ENCODE measurements around the gene TCF12. TPM values are rescaled to one million over a fixed set of nuclear protein-coding genes. Genes with fewer than 3 reads are reported as not detected.

The TCF12 gene
- total and polyA plus RNA-seq, 2 donors (not counting 3 experiments of a cell fraction or from before 2014, with no cell fraction given) = 72.1 to 133 TPM

DNA sequence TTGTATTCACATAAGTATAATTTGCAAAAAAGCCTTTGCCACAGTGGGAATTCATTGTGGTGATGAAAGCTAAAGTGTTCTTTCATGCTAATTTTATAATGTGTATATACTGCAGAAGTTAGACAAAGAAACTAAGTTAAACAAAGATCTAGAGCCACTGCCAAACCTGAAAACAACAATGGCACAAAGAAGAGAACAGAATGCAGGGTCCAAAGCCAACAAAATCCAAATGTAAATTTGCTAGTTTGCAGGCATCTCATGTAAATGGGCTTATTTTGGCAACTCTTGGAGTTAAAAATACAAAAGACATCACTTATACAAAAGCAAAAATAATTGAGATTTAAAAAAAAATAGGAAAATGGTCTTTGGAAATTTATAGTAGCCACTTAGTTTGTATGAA lies 123.0 kb downstream of the TCF12 start:
- peaks cover 2% of the 10 kb centered on the region for H4K20me1 ChIP-seq (replicated peaks; ENCODE audit: control insufficient read depth, extremely low read depth, insufficient read depth, low read length)
- H2AFZ ChIP-seq (ENCODE audit: low read depth, low read length) = no peak overlapping the region
- H3K27ac ChIP-seq (ENCODE audit: insufficient read depth, low read depth, low read length) = no peak overlapping the region
- no peak overlapping the region for H3K4me2 ChIP-seq (ENCODE audit: insufficient read depth, low read length)
- no peaks in the 10 kb centered on the region for H3K4me1 ChIP-seq (ENCODE audit: control insufficient read depth, extremely low read depth, insufficient read depth, low read length)
- no peak overlapping the region for H3K4me3 ChIP-seq (replicated peaks in 1 of 3; ENCODE audit: insufficient read depth in 1 of 3, low read depth in 1 of 3, low read length in 3 of 3)
- TF ChIP-seq FOS (IDR thresholded peaks at IDR 0.05; ENCODE audit: borderline replicate concordance, insufficient read depth, low read length) (no peak), MYC (IDR thresholded peaks at IDR 0.05; ENCODE audit: low read depth, low read length) (no peak)
- H3K27me3 ChIP-seq (ENCODE audit: control insufficient read depth in 2 of 2, insufficient read depth in 2 of 2, low read length in 2 of 2) = no peaks in the 10 kb centered on the region
- no peaks in the 10 kb centered on the region for H3K9me1 ChIP-seq (replicated peaks; ENCODE audit: control insufficient read depth, extremely low read depth, insufficient read depth, low read length)
- FAIRE-seq (no peak), DNase-seq (ENCODE audit: low read depth, low spot score) (peak; percentile 29)
- dilution Hi-C loops (cut with MboI; ENCODE audit: extremely low pct_ligation_motif_present, low sequenced_read_pairs) = no loop called here
- CTCF ChIA-PET = no interaction called here
- BruUV-seq (replicated peaks) = no TSS peak
- POLR2A ChIA-PET = no interaction called here
- peaks cover 80% of the 10 kb centered on the region for H3K79me2 ChIP-seq (ENCODE audit: control insufficient read depth, insufficient read depth, low read length)
- no peaks in the 10 kb centered on the region for H3K36me3 ChIP-seq (ENCODE audit: control insufficient read depth in 2 of 2, extremely low read depth in 1 of 2, insufficient read depth in 2 of 2, low read length in 2 of 2)
- H3K9ac ChIP-seq (replicated peaks; ENCODE audit: extremely low read depth, insufficient read depth, low read length) = no peak overlapping the region
- H3K9me3 ChIP-seq (replicated peaks; ENCODE audit: control insufficient read depth, insufficient read depth, low read length) = no peaks in the 10 kb centered on the region
- intact Hi-C loops (cut with micrococcal nuclease) = no loop called here

DNA sequence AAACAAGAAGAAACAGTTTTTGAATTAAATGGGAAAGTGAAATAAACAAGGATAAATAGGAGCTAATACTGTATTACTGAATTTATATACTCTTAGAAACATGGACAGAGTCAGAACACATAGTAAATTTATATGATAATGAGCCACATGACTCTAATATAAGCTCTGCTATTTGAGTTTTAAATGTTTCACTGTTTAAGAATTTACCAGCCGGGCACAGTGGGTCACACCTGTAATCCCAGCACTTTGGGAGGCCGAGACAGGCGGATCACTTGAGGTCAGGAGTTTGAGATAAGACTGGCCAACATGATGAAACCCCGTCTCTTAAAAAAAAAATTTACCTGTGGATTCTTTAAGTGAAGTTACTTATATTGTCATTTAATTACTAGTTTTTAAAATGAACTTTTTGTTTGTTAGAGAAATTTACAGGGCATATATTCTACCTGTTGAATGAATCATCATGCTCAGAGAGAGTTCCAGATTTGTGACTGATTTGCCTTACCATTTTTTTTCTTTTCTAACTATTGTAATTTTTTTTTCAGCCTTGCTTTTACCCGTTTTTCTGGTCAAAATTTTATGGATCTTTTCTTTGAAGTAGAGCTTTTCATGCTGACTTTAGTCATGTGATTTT lies 125.7 kb downstream of the TCF12 start:
- DNase-seq (ENCODE audit: low read depth, low spot score) (no peak), FAIRE-seq (no peak)
- H3K4me2 ChIP-seq (ENCODE audit: insufficient read depth, low read length) = no peak overlapping the region
- intact Hi-C loops (cut with micrococcal nuclease) = no loop called here
- no peak overlapping the region for H3K9ac ChIP-seq (replicated peaks; ENCODE audit: extremely low read depth, insufficient read depth, low read length)
- dilution Hi-C loops (cut with MboI; ENCODE audit: extremely low pct_ligation_motif_present, low sequenced_read_pairs) = no loop called here
- H2AFZ ChIP-seq (ENCODE audit: low read depth, low read length) = no peak overlapping the region
- H3K27ac ChIP-seq (ENCODE audit: insufficient read depth, low read depth, low read length) = no peak overlapping the region
- no peaks in the 10 kb centered on the region for H3K36me3 ChIP-seq (ENCODE audit: control insufficient read depth in 2 of 2, extremely low read depth in 1 of 2, insufficient read depth in 2 of 2, low read length in 2 of 2)
- H3K79me2 ChIP-seq (ENCODE audit: control insufficient read depth, insufficient read depth, low read length) = peaks cover 73% of the 10 kb centered on the region
- CTCF ChIA-PET = interaction anchor here (0.7 to 1.2 kb wide), 2 partner anchors 9 to 77 kb away, joined by 3 read pairs; no protein-coding TSS in a partner anchor
- no peaks in the 10 kb centered on the region for H3K27me3 ChIP-seq (ENCODE audit: control insufficient read depth in 2 of 2, insufficient read depth in 2 of 2, low read length in 2 of 2)
- peaks cover 2% of the 10 kb centered on the region for H4K20me1 ChIP-seq (replicated peaks; ENCODE audit: control insufficient read depth, extremely low read depth, insufficient read depth, low read length)
- no peak overlapping the region for H3K4me3 ChIP-seq (replicated peaks in 1 of 3; ENCODE audit: insufficient read depth in 1 of 3, low read depth in 1 of 3, low read length in 3 of 3)
- no peaks in the 10 kb centered on the region for H3K9me3 ChIP-seq (replicated peaks; ENCODE audit: control insufficient read depth, insufficient read depth, low read length)
- POLR2A ChIA-PET = no interaction called here
- no TSS peak for BruUV-seq (replicated peaks)
- no peaks in the 10 kb centered on the region for H3K4me1 ChIP-seq (ENCODE audit: control insufficient read depth, extremely low read depth, insufficient read depth, low read length)
- TF ChIP-seq FOS (IDR thresholded peaks at IDR 0.05; ENCODE audit: borderline replicate concordance, insufficient read depth, low read length) (no peak), POLR2A (IDR thresholded peaks at IDR 0.05; ENCODE audit: low read depth, low read length) (no peak), JUN (IDR thresholded peaks at IDR 0.05; ENCODE audit: borderline replicate concordance, insufficient read depth, insufficient read length, low read depth) (no peak), EZH2 (IDR thresholded peaks at IDR 0.05; ENCODE audit: borderline replicate concordance, low read depth, low read length, severe bottlenecking) (no peak), GATA2 (IDR thresholded peaks at IDR 0.05; ENCODE audit: insufficient read depth, insufficient read length, low read depth, low read length) (no peak), MYC (IDR thresholded peaks at IDR 0.05; ENCODE audit: low read depth, low read length) (no peak), POLR2AphosphoS5 (IDR thresholded peaks at IDR 0.05; ENCODE audit: insufficient read depth, low read depth, low read length) (no peak)
- TF ChIP-seq, protein P1, sequence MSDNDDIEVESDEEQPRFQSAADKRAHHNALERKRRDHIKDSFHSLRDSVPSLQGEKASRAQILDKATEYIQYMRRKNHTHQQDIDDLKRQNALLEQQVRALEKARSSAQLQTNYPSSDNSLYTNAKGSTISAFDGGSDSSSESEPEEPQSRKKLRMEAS (IDR thresholded peaks at IDR 0.05; ENCODE audit: insufficient read depth, insufficient read length) = no peak
- TF ChIP-seq, protein P2, sequence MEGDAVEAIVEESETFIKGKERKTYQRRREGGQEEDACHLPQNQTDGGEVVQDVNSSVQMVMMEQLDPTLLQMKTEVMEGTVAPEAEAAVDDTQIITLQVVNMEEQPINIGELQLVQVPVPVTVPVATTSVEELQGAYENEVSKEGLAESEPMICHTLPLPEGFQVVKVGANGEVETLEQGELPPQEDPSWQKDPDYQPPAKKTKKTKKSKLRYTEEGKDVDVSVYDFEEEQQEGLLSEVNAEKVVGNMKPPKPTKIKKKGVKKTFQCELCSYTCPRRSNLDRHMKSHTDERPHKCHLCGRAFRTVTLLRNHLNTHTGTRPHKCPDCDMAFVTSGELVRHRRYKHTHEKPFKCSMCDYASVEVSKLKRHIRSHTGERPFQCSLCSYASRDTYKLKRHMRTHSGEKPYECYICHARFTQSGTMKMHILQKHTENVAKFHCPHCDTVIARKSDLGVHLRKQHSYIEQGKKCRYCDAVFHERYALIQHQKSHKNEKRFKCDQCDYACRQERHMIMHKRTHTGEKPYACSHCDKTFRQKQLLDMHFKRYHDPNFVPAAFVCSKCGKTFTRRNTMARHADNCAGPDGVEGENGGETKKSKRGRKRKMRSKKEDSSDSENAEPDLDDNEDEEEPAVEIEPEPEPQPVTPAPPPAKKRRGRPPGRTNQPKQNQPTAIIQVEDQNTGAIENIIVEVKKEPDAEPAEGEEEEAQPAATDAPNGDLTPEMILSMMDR (IDR thresholded peaks at IDR 0.05; ENCODE audit: extremely low read depth in 1 of 2, insufficient read depth in 1 of 2, low read depth in 1 of 2, low read length in 2 of 2) = no peak
- no peaks in the 10 kb centered on the region for H3K9me1 ChIP-seq (replicated peaks; ENCODE audit: control insufficient read depth, extremely low read depth, insufficient read depth, low read length)
